NCI-H2081 (cell line): ENCODE data around the gene GRM4.

Source experiments
- DNase-seq, 2 experiments: peaks; one replicate each; lab custom pipeline; 2025; lab: John Stamatoyannopoulos, UW

Gene GRM4

GRCh38 chr6:34084591-34085290 is 61.1 kb downstream of the GRM4 start:
- DNase-seq = peak in 1 of 2 experiments; percentile 34

DNA sequence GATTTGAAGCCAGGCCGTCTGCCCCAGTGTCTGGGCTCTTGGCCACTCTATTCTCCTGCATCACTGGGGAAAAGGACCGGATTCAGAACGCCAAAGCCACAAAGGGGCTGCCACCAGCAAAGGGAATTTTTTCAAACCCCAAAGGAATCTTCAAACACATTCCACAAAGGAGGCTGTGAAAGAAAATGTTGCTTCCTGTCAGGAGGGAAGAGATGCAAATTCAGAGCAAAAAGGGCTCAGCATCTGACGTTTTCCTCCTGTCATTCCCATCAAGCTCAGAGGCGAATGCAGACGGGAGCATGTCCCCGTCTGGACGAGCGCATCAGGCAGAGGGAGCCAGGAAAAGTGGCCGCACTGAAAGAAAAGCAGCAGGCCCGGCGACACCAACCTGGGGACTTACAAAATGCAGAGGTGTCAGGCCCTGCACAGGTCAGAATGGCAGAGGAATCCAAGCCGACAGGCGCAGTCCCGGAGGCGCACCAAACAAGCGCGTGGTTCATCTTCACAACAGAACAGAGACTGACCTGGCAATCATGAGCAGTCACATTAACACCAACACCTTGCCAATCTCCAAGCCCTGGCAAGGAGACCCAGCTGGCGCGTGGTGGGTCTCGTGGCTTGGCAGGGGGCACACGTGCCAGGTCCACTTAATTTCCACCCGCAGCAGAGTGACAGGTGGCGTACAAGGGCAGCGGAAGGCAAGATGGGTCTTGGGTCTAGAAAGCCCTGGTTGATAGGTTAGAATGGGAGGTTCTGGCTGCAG is 62.8 kb downstream of the GRM4 start:
- no peak for DNase-seq

- DNase-seq = no peak
Observed at GRCh38 chr6:34082348-34082747, 63.5 kb downstream of the GRM4 start.

GRCh38 chr6:34080357-34080756 is 65.5 kb downstream of the GRM4 start:
- DNase-seq = no peak

- no peak for DNase-seq
Observed at GRCh38 chr6:34079899-34080298, 66.0 kb downstream of the GRM4 start.

DNA sequence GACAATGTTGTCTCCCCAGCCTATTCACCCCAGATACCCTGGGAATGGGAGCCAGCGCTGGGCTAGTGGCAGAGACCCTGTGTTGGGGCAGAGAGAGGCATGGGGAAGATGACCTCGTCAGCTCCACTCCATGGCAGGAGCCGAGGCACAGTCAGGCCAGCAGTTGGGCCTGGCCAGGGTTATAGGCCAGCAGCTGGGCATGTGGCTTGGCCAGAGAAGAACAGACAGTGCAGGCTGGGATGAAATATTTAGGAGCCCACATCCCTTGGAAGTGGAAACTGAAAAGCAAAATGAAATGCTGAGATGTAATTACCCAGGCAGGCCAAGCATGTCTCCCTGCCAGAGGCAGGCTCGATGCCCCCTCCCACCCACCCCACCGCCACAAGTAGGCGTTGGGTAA is 70.0 kb downstream of the GRM4 start:
- no peak for DNase-seq

DNA sequence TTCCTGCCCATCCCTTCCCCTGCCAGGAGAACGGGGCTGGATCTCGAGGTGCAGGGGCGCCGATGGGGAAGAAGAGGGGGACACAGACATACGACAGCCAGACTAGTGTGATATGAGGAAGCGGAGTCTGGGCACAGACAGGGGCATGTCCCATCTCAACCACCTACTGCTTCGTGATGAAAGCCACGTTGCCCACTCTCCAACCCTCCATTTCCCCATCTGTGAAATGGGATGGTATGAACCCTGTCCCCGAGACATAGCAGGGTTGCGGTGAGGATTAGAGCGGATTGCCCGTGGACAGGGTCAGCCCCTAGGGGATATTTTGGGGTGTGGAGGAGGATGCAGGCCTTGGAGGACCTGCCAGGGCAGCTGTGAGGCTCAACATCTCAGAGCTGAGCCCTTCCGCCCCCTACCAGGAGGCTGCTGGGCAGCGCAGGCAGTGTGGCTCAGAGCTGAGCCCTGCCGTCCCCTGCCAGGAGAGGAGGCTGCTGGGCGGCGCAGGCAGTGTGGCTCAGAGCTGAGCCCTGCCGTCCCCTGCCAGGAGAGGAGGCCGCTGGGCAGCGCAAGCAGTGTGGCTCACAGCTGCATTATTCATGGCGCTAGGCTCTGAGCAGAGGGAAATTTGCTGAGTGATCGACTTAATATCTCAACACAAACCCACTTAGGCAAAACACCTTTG is 71.7 kb downstream of the GRM4 start:
- DNase-seq = no peak

- DNase-seq = no peak
Observed at GRCh38 chr6:34073540-34073939, 72.3 kb downstream of the GRM4 start.

- DNase-seq = no peak
Observed at GRCh38 chr6:34072727-34073126, 73.2 kb downstream of the GRM4 start.

DNA sequence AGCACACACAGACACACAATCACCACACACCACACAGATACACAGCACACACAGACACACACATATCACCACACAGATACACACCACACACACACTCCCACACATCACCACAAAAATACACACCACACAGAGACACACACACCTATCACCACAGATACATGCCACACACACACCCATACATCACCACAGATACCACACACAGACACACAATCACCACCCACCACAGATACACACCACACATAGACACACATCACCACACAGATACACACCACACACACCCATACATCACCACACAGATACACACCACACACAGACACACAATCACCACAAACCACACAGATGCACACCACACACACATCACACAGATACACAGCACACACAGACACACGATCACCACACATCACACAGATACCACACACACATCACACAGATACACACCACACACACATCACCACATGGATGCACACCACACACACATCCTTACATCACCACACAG is 74.0 kb downstream of the GRM4 start:
- DNase-seq = no peak

DNA sequence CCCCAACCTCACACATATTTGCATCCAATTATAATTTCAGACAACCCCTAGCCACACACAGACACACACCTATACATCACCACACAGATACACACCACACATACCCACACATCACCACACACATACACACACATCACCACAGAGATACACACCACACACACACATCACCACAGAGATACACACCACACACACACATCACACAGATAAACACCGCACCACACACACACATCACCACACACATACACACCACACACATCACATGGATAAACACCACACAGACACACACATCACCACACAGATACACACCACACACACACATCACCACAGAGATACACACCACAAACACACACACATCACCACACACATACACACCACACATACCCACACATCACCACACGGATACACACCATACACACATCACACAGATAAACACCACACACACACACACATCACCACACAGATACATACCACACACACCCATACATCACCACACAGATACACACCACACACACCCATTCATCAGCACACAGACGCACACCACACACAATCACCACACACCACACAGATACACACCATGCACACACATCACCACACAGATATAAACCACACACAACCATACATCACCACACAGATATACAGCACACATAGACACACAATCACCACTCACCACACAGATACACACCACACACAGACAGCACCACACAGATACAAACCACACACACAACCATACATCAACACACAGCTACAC is 74.6 kb downstream of the GRM4 start:
- DNase-seq = no peak

DNA sequence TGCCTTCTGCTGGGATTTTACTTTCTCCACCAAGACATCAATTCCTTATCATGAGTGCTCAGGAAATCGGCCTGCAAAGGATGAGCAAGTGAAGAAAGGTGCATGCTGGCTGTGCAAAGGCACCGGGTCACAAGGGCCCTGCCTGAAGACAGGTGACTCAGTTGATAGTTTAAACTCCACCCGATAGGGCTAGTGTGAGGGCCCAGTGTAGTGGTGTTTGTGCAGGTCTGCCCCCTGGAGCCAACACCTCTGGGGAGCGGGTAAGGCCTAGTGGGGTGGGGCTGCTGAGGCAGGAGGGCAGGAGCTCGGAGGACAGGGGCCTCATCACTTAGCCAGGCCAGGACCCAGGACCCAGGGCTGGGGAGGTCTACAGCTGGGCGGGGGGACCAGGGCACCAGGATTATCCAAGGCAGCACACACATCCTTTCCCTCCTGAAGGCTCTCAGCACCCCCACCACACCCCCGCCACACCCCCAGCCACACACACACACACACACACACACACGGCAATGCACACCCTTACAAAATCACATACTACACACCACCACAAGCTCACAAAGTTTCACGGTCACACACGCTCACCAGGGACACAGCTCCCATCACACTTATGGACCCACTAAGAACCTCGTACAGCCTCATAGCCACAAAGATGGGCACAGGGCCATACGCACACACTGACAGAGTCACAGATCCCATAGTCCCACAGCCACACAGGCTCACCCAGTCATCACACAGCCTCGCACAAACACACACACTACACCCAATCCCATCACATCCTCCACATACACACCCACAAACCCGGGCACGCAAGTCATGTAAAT is 75.4 kb downstream of the GRM4 start:
- DNase-seq = no peak

GRCh38 chr6:34068462-34069044 is 77.3 kb downstream of the GRM4 start:
- DNase-seq = no peak

GRCh38 chr6:34067814-34068213 is 78.1 kb downstream of the GRM4 start:
- no peak for DNase-seq

DNA sequence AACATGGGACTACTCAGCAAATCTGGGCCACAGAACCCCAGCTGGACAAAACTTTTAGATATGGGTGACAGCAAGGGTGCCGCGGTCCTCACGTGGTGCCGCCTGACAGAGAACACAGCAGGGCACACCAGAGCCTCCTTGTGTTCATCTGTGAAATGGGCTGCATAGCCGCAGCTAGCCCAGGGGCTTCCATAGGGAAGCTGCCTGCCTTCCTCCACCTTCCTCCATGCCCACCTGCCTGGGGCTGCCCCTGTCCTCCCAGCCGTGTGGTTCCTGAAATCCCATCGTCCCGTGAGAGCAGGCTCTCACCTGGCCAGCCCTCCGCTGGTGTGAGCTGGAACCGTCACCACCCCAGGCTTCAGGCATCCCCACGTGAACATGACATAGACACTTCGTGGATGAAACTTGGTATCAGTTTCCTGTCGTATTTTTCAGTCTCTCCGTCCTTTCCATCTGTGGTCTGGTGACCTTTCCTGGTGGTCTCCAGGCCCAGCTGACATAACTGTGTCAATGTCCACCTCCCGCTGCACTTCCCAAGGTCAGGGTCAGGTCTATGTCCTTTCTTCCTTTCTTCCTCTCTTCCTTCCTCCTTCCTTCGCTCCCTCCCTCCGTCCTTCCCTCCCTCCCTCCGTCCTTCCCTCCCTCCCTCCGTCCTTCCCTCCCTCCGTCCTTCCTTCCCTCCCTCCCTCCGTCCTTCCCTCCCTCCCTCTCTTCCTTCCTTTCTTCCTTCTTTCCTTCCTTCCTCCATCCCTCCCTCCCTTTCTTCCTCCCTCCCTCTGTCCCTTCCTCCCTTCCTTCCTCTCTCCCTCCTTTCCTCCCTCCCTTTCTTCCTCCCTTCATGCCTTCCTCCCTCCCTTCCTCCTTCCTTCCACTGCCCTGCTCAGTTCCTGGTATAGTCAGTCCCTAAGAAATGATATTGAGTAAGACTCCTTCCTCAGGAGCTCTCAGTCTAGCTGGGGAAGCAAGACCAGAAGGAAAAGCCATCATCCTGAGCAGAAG is 78.8 kb downstream of the GRM4 start:
- DNase-seq = no peak

- no peak for DNase-seq
Observed at GRCh38 chr6:34066218-34066571, 79.7 kb downstream of the GRM4 start.

DNA sequence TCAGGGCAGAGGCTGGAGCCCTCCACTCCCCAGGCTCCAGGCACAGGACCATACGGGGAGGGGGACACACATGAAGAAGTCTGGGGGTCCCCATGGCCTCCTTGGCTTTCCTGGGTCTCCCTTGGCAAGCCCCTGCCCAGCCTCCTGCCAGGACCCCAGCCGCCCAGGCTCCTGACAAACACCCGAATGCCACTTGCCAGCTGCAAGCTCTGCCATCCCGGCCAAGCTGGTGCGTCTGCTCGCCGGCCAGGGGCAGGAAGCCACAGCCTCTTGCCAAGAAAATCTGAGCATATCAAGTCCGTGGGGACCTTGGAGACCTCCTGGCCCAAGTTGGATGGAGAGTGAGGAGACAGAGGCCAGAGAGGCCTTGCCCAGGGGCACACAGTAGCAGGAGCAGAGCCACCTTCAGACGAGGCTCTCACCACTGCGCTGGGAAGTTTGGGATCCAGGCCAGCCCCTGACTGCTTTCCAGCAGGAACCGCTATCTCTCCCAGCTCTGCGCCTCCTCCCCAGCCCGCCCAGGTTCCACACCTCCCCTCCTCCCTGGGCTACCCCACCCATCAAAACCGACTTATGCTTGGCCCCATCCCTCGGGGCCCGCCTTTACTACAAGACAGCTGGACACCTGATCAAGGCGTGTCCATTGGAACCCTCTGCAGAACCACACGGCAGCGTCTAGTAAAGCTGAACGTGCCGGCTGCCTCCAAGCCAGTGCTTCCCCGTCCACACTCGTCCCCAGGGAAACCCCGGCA is 80.2 kb downstream of the GRM4 start:
- peak; percentile 6 to 26 for DNase-seq

GRCh38 chr6:34064675-34065074 is 81.2 kb downstream of the GRM4 start:
- DNase-seq = no peak

GRCh38 chr6:34063651-34064050 is 82.2 kb downstream of the GRM4 start:
- DNase-seq = no peak
